ENCODE data around the gene TBC1D9.

Gene TBC1D9

DNA sequence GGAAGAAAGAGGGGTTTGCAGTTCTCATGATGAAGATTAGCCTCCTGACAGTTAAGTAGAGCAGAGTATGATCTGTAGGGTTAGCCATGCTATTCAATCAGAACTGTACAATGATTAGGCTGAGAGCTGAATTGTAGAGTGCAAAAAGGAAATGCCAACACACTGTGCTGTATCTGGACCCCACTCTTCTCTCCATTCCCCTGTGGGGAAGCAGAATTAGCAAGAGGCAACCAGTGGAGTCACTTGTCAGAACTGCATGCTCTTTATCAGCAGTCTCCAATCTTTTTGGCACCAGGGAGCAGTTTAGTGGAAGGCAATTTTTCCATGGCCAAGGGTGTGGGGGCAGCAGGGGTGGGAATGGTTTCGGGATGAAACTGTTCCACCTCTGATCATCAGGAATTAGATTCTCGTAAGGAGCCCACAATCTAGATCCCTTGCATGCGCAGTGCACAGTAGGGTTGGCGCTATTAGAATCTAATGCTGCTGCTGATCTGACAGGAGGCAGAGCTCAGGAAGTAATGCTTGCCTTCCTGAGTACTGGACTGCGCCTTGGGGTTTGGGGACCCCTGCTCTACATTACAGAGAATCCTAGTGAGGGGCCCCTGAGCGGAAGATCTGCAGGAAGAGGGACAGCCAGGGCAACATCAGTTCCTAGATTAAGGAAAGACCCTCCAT is 19.4 kb downstream of the TBC1D9 start:
- DNase-seq (ENCODE audit: low read depth) = no peak
- TF ChIP-seq, protein P1, sequence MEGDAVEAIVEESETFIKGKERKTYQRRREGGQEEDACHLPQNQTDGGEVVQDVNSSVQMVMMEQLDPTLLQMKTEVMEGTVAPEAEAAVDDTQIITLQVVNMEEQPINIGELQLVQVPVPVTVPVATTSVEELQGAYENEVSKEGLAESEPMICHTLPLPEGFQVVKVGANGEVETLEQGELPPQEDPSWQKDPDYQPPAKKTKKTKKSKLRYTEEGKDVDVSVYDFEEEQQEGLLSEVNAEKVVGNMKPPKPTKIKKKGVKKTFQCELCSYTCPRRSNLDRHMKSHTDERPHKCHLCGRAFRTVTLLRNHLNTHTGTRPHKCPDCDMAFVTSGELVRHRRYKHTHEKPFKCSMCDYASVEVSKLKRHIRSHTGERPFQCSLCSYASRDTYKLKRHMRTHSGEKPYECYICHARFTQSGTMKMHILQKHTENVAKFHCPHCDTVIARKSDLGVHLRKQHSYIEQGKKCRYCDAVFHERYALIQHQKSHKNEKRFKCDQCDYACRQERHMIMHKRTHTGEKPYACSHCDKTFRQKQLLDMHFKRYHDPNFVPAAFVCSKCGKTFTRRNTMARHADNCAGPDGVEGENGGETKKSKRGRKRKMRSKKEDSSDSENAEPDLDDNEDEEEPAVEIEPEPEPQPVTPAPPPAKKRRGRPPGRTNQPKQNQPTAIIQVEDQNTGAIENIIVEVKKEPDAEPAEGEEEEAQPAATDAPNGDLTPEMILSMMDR (IDR thresholded peaks at IDR 0.05; ENCODE audit: control insufficient read depth, extremely low read depth, insufficient read depth) = no peak
- no peak overlapping the region for H3K4me3 ChIP-seq (ENCODE audit: low read depth, low read length)

DNA sequence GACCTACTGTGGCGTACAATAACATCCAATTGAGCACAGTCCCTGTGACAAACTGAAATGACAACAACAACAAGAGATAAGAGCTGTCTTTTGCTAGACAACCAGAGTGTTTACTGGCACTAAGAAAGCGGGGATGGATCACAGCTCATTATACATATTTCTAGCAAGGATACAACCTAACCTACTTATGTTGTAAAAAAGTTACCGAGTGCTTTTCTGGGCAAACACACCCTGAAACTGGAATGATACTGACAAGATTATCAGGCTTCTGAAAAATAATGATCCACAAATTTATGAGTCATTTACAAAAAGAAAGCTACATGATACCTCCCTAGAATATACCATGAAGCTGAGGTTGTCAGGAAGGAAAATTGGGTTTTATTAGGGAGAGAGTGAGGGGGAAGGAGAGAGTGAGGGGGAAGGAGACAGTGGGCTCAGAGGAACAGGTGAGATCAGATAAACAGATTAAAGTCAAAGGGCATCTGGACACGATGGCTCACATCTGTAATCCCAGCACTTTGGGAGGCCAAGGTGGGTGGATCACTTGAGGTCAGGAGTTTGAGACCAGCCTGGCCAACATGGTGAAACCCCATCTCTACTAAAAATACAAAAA is 20.3 kb downstream of the TBC1D9 start:
- TF ChIP-seq, protein P1 (IDR thresholded peaks at IDR 0.05; ENCODE audit: control insufficient read depth, extremely low read depth, insufficient read depth) = no peak
- no peak for DNase-seq (ENCODE audit: low read depth)
- no peak overlapping the region for H3K4me3 ChIP-seq (ENCODE audit: low read depth, low read length)

DNA sequence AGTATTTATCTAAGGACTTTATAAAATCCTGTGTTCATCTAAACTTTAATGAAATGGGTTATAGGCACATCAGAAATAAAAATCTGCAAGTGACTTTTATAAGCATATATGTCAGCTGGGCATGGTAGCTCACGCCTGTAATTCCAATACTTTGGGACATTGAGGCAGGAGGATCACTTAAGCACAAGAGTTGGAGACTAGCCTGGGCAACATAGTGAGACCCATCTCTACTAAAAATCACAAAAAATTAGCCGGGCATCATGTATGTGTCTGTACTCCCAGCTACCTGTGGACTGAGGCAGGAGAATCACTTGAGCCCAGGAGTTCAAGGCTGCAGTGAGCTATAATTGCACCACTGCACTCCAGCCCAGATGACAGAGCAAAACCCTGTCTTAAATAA is 20.9 kb downstream of the TBC1D9 start:
- H3K4me3 ChIP-seq (ENCODE audit: low read depth, low read length) = no peak overlapping the region
- no peak for DNase-seq (ENCODE audit: low read depth)
- TF ChIP-seq, protein P1 (IDR thresholded peaks at IDR 0.05; ENCODE audit: control insufficient read depth, extremely low read depth, insufficient read depth) = no peak

DNA sequence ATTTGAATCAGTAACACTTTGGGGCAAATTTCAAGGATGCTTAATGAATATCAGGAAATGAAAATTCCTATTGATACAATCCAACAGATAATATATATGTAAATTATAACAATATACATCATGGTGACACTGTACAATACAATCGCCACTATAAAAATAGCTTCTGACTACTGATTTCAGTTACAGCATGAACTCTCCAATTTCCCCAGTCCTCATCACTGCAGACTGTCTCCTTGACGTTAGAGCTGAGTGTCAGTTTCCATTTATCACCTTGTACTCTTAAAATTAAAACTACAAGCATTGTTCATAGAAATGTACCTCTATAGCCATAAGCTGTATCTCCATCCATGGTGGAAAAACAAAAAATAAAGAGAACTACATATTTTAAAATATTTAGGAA is 23.4 kb downstream of the TBC1D9 start:
- H3K4me3 ChIP-seq (ENCODE audit: low read depth, low read length) = no peak overlapping the region
- no peak for DNase-seq (ENCODE audit: low read depth)
- TF ChIP-seq, protein P1 (IDR thresholded peaks at IDR 0.05; ENCODE audit: control insufficient read depth, extremely low read depth, insufficient read depth) = no peak

DNA sequence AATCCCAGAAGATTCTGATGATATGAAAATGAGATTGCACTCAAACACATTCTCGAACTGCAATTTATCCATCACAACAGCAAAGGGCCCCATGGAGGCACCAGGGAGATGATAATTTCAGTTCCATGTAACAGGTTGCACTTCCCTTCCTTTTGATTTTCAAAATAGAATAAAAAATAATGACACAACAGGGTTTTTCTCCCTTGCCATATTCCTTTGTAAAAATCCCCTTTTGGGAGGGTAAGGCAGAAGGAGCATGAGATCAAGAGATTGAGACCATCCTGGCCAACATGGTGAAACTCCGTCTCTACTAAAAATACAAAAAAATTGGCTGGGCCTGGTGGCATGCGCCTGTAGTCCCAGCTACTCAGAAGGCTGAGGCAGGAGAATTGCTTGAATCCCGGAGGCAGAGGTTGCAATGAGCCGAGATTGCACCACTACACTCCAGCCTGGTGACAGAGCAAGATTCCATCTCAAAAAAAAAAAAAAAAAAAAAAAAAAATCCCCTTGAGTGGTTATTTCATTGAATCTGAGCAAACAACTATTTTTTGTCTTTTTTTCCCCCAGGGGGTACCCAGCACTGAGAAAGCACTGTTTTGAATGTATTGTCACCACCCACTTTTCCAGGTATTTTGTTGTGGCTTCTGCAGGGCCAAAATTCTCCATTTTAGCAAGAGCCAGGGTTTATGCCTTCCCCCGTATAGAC is 26.7 kb downstream of the TBC1D9 start:
- no peak for DNase-seq (ENCODE audit: low read depth)
- no peak overlapping the region for H3K4me3 ChIP-seq (ENCODE audit: low read depth, low read length)
- TF ChIP-seq, protein P1 (IDR thresholded peaks at IDR 0.05; ENCODE audit: control insufficient read depth, extremely low read depth, insufficient read depth) = no peak

DNA sequence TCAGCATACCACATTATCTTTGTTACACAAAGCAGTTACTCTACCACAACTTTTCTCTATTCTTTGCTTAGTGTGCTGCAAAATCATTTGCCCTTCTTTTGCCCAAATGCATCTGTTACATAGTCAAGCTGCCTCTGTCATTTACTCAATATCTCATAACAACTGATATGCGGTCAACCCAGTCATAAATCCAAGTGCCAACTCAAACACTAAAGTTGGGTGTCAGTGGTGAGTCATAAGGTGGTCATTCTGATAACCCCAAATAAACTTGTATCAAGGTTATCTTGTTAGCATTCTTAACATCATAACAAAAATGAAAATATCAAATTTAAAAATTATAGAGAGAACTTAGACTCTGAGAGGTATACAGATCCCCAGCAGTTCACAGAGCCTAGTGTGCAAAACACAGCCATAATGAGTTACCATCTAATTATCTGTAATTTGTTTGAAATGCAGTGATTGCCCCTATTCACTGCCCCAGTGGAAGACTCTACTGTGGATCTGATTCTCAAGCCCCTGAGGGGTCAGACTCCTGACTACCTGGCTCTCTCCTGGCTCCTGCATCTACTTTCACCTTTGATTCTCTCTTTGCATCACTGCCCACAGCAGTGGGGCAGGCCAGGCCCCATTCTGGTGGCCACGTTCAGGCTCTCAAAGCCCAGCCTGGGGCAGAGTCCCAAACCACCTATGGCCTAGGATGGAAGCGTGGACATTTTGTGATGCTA is 29.2 kb downstream of the TBC1D9 start:
- no peak overlapping the region for H3K4me3 ChIP-seq (ENCODE audit: low read depth, low read length)
- TF ChIP-seq, protein P1 (IDR thresholded peaks at IDR 0.05; ENCODE audit: control insufficient read depth, extremely low read depth, insufficient read depth) = no peak
- peak; percentile 37 for DNase-seq (ENCODE audit: low read depth)

Data from LNCaP clone FGC (cell line).